ENCODE measurements around the gene LDAH. TPM values are rescaled to one million over a fixed set of nuclear protein-coding genes. Genes with fewer than 3 reads are reported as not detected.

Gene LDAH
- total RNA-seq, 1 experiment from 2014 or later, result not detected

- no peaks in the 10 kb centered on the region for H3K9me3 ChIP-seq (ENCODE audit: low read length)
- intact Hi-C loops (cut with micrococcal nuclease), result no loop called here
- H3K27me3 ChIP-seq (ENCODE audit: low read length), result peaks cover 29% of the 10 kb centered on the region
- no peaks in the 10 kb centered on the region for H3K9me2 ChIP-seq (replicated peaks; ENCODE audit: low read length)
- ChIA-PET CTCF (interaction anchor here (0.5 to 1.7 kb wide), 4 partner anchors 12 to 77 kb away, joined by 4 to 20 read pairs (median 8); no protein-coding TSS in a partner anchor), POLR2A (ENCODE audit: unreplicated experiment) (no interaction called here)
- no peak for DNase-seq
- H3K4me3 ChIP-seq (ENCODE audit: low read length), result no peak overlapping the region
- H4K20me1 ChIP-seq (ENCODE audit: low read length), result no peaks in the 10 kb centered on the region
- no peak overlapping the region for H3K9ac ChIP-seq (ENCODE audit: low read length)
- no TSS peak for BruUV-seq (replicated peaks)
- no peaks in the 10 kb centered on the region for H3F3A ChIP-seq (ENCODE audit: low read length, unreplicated experiment)
- H3K36me3 ChIP-seq (ENCODE audit: low read depth, low read length), result no peaks in the 10 kb centered on the region
- H3K27ac ChIP-seq (ENCODE audit: low read length), result no peak overlapping the region
- no peak overlapping the region for H3K4me2 ChIP-seq (ENCODE audit: low read length)
- H2AFZ ChIP-seq (ENCODE audit: low read length), result no peak overlapping the region
- no peaks in the 10 kb centered on the region for H3K79me2 ChIP-seq (ENCODE audit: low read length)
- TF ChIP-seq CTCF (conservative IDR thresholded peaks at IDR 0.05; ENCODE audit: low read depth, low read length), result peak; percentile 36; the same call in 1 of the 2 replicates
- TF ChIP-seq EZH2 (IDR thresholded peaks at IDR 0.05; ENCODE audit: low read length, unreplicated experiment), result no peak
- H3K4me1 ChIP-seq (ENCODE audit: insufficient read depth, low read length), result peaks cover 9% of the 10 kb centered on the region
- ATAC-seq, result 0 out of 2 replicates have a peak, but pooled peaks have one; percentile 7
Observed at GRCh38 chr2:20676353-20677215, 146.3 kb downstream of the LDAH start.

GRCh38 chr2:20675701-20676352, 147.1 kb downstream of the LDAH start:
- Histone ChIP-seq H3K4me2 (ENCODE audit: low read length) (no peak overlapping the region), H2AFZ (ENCODE audit: low read length) (no peak overlapping the region), H3K36me3 (ENCODE audit: low read depth, low read length) (no peaks in the 10 kb centered on the region), H3K27ac (ENCODE audit: low read length) (no peak overlapping the region), H3K79me2 (ENCODE audit: low read length) (no peaks in the 10 kb centered on the region), H3K9ac (ENCODE audit: low read length) (no peak overlapping the region), H3K4me1 (ENCODE audit: insufficient read depth, low read length) (peaks cover 9% of the 10 kb centered on the region), H3K9me3 (ENCODE audit: low read length) (no peaks in the 10 kb centered on the region), H3K4me3 (ENCODE audit: low read length) (no peak overlapping the region), H4K20me1 (ENCODE audit: low read length) (no peaks in the 10 kb centered on the region), H3K9me2 (replicated peaks; ENCODE audit: low read length) (no peaks in the 10 kb centered on the region), H3K27me3 (ENCODE audit: low read length) (peaks cover 23% of the 10 kb centered on the region), H3F3A (ENCODE audit: low read length, unreplicated experiment) (no peaks in the 10 kb centered on the region)
- TF ChIP-seq EZH2phosphoT487 (IDR thresholded peaks at IDR 0.05; ENCODE audit: borderline replicate concordance, low read length) (no peak), EZH2 (IDR thresholded peaks at IDR 0.05; ENCODE audit: low read length, unreplicated experiment) (no peak), CTCF (conservative IDR thresholded peaks at IDR 0.05; ENCODE audit: low read depth, low read length) (no peak)
- intact Hi-C loops (cut with micrococcal nuclease), result no loop called here
- BruUV-seq (replicated peaks), result no TSS peak
- ChIA-PET CTCF (interaction anchor here (1.7 kb wide), 1 partner anchor 14 kb away, joined by 20 read pairs; no protein-coding TSS in a partner anchor), POLR2A (ENCODE audit: unreplicated experiment) (no interaction called here)
- DNase-seq, result peak; percentile 39
- peak; percentile 70 for ATAC-seq
